Stomach smooth muscle (tissue), 2 donors: ENCODE data around the gene MAP3K6.
A peak's percentile ranks its signal among the peaks of the same experiment; 100 is the strongest.

Experiments
- H3K27ac ChIP-seq: one replicate; pipeline ENCODE4 v1.7.0; 2013; ENCODE audit warnings: mild to moderate bottlenecking, low read length, inconsistent platforms
- H3K27me3 ChIP-seq, 2 donors: one replicate each; pipeline ENCODE4 v1.7.0; 2013; ENCODE audit warnings: low read length in 2 of 2; ENCODE audit not compliant: insufficient read depth in 2 of 2, control insufficient read depth in 1 of 2
- H3K36me3 ChIP-seq, 2 donors: one replicate each; pipeline ENCODE4 v1.7.0; 2013; ENCODE audit warnings: low read length in 2 of 2; ENCODE audit not compliant: control insufficient read depth in 2 of 2, insufficient read depth in 2 of 2
- H3K4me1 ChIP-seq: one replicate; pipeline ENCODE4 v1.7.0; 2013; ENCODE audit warnings: low read length; ENCODE audit not compliant: control insufficient read depth, insufficient read depth
- H3K4me3 ChIP-seq, 2 donors: one replicate each; pipeline ENCODE4 v1.7.0; 2013; ENCODE audit warnings: low read length in 2 of 2
- H3K9ac ChIP-seq, 2 donors: one replicate each; pipeline ENCODE4 v1.7.0; 2013; ENCODE audit warnings: low read length in 2 of 2, mild to moderate bottlenecking in 1 of 2
- H3K9me3 ChIP-seq, 2 donors: one replicate each; pipeline ENCODE4 v1.7.0; 2013; ENCODE audit warnings: low read length in 2 of 2; ENCODE audit not compliant: control insufficient read depth in 2 of 2
- donor health status: healthy.
- donor health status: Pancreatic carcinoma.

MAP3K6 gene

DNA sequence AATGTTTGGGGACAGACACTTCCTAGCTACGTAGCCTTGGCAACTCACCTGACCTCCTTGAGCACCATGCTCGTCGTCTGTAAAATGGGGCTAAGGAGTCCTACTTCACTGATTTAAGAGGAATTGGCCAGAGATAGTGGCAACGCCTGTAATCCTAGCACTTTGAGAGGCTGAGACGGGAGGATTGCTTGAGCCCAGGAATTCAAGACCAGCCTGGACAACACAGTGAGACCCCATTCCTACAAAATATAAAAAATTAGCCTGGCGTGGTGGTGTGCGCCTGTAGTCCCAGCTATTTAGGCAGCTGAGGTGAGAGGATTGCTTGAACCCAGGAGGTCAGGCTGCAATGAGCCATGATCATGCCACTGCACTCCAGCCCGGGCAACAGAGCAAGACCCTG is 20.4 kb downstream of the MAP3K6 start:
- Histone ChIP-seq H3K27ac (no peak overlapping the region), H3K27me3 (peaks cover 12 to 20% of the 10 kb centered on the region in 2 donors), H3K36me3 (no peaks in the 10 kb centered on the region), H3K4me1 (peaks cover 28% of the 10 kb centered on the region), H3K9me3 (no peaks in the 10 kb centered on the region), H3K4me3 (no peak overlapping the region), H3K9ac (no peak overlapping the region)

GRCh38 chr1:27345272-27345671 is 21.5 kb downstream of the MAP3K6 start:
- H3K4me3 ChIP-seq, result no peak overlapping the region
- no peaks in the 10 kb centered on the region for H3K36me3 ChIP-seq
- H3K9ac ChIP-seq, result no peak overlapping the region
- no peaks in the 10 kb centered on the region for H3K9me3 ChIP-seq
- no peak overlapping the region for H3K27ac ChIP-seq
- H3K27me3 ChIP-seq, result peaks cover 6 to 10% of the 10 kb centered on the region in 2 donors
- peaks cover 17% of the 10 kb centered on the region for H3K4me1 ChIP-seq

DNA sequence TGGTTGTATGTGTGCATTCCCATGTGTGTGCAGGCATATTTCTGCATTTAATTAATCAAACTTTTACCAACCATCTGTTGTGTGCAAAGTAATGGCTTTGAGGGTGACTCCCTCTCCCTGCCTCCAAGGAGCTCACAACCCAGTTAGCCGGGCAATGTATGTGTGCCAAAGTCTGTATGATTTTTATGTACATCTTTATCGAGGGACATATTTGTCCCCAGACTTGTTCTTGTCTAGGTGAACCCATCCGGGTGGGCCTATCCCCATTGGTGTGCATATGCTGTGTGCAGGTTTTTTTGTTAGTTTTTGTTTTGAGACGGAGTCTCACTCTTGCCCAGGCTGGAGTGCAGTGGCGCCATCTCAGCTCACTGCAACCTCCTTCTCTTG is 23.1 kb downstream of the MAP3K6 start:
- no peaks in the 10 kb centered on the region for H3K9me3 ChIP-seq
- H3K9ac ChIP-seq, result no peak overlapping the region
- no peak overlapping the region for H3K4me3 ChIP-seq
- peaks cover 0 to under 1% of the 10 kb centered on the region in 2 donors for H3K36me3 ChIP-seq
- peaks cover 0 to 4% of the 10 kb centered on the region in 2 donors for H3K27me3 ChIP-seq
- peaks cover 3% of the 10 kb centered on the region for H3K4me1 ChIP-seq
- H3K27ac ChIP-seq, result no peak overlapping the region

DNA sequence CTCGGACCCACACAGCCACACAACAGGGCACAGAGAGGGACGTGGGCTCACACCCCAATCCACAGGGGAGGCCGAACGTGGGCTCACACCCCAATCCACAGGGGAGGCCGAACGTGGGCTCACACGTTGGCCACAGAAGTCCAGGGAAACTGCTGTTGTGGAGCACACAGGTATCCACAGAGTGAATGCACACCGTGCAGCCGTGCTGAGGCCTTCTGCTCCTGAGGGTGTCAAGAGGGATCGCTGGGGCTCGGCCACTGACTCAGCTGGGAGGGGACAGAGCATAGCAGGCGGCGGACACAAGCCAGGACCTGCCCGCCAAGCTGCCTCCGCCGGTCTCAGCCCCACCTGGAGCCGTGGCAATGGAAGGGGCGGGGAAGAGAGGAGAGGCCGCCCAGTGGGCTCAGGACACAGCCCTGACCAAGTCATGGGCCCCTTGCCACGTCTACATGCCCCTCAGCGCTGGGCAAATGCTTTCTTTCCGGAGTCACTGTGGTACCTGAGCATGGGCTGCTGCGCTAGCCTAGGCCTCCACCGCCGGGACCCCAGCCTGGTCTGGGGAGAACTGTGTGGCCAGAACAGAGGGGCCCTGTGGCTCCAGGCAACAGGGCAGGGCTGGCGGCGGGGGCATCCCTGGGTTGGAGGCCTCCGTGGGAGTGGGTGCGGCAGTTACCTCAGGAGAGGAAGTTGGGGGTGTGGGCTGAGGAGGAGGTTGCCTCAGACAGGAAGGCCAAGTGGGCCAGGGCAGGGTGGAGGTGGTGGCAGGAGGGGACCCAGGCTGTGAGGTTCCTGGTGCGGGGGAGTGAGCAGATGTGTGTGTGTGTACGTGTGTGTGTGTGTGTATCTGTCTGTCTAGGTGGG is 23.8 kb downstream of the MAP3K6 start:
- Histone ChIP-seq H3K27ac (no peak overlapping the region), H3K36me3 (peaks cover 0 to 2% of the 10 kb centered on the region in 2 donors), H3K4me3 (peak overlapping the region in 1 of 2 donors; percentile 8), H3K9ac (no peak overlapping the region), H3K4me1 (peaks cover 3% of the 10 kb centered on the region), H3K27me3 (peaks cover 0 to 4% of the 10 kb centered on the region in 2 donors), H3K9me3 (no peaks in the 10 kb centered on the region)

GRCh38 chr1:27342391-27342777 is 24.4 kb downstream of the MAP3K6 start:
- H3K4me1 ChIP-seq, result peaks cover 3% of the 10 kb centered on the region
- H3K27me3 ChIP-seq, result peaks cover 0 to 4% of the 10 kb centered on the region in 2 donors
- H3K9me3 ChIP-seq, result no peaks in the 10 kb centered on the region
- no peak overlapping the region for H3K27ac ChIP-seq
- H3K36me3 ChIP-seq, result peaks cover 0 to 2% of the 10 kb centered on the region in 2 donors
- peak overlapping the region in 1 of 2 donors; percentile 8 for H3K4me3 ChIP-seq
- H3K9ac ChIP-seq, result no peak overlapping the region

DNA sequence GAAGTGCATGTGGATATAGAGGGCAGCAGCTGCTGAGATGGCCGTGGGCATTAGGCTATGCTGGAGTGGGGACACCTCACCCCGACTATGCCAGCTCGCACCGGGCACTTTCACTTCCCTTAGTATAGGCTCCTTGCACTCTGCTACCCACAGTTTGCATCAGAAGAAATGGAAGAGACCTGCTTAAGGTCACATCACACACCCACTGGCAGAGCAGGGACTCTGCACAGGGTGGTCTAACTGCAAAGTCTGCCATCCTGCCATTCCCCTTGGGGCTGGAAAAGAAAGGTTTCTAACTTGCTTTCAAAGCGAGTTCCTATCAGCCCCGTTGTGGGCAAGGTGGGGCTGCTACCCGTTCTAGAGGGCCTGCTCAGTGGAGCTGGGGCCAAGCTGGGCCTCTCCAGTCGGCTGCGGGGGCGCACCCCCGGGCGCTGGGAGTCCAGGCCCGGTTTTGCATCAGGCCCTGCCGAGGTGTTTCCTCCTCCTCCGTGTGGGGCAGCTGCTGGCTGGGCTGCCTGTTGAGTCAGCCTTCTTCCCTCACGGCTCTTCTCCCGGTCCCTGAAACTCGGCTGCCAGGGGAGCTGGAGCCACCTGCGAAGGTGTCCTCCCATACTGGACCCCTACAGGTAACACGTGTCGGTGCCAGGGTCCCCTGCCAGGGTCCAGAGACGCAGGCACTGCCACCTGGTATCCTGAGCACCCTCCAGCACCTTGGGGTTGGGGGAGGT is 25.1 kb downstream of the MAP3K6 start, which contains the start of gene SYTL1:
Gene SYTL1, plus strand, starts transcription at position 498 of the 728 bp plus-strand sequence. CDS start 3,313 bp downstream, outside the sequence.
- no peak within 1 kb of the TSS for H3K27ac ChIP-seq
- H3K9me3 ChIP-seq, result no peaks in the 10 kb centered on the region
- no peak within 1 kb of the TSS for H3K9ac ChIP-seq
- peak within 1 kb of the TSS in 1 of 2 donors; percentile 8 for H3K4me3 ChIP-seq
- H3K36me3 ChIP-seq, result peaks cover 2 to 3% of the 10 kb centered on the region in 2 donors
- H3K4me1 ChIP-seq, result peaks cover 3% of the 10 kb centered on the region
- no peaks in the 10 kb centered on the region for H3K27me3 ChIP-seq

DNA sequence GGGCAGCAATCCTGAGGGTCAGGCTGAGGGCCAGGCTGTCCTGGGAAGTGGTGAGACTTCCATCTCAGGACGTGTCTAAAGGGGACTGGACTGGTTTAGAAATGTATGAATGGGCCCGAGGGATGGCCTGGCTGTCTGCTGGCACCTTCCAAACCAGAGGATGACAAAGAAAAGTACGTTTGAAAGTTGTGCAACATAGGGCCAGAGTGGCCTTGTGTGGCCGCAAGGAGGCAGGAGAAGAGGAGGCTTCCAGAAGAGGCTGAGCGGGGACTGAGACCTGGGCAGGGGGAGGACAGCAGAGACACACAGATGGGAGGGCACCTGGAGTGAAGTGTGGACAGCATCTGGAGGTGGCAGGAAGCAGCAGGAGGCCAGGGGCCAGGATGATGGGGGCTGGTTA is 27.5 kb downstream of the MAP3K6 start:
- Histone ChIP-seq H3K9me3 (no peaks in the 10 kb centered on the region), H3K36me3 (peaks cover 22 to 25% of the 10 kb centered on the region in 2 donors), H3K9ac (no peak overlapping the region), H3K4me1 (peaks cover 3% of the 10 kb centered on the region), H3K4me3 (no peak overlapping the region), H3K27ac (no peak overlapping the region), H3K27me3 (no peaks in the 10 kb centered on the region)

GRCh38 chr1:27338751-27339150 is 28.0 kb downstream of the MAP3K6 start:
- Histone ChIP-seq H3K27me3 (no peaks in the 10 kb centered on the region), H3K4me1 (peaks cover 3% of the 10 kb centered on the region), H3K36me3 (peaks cover 27 to 30% of the 10 kb centered on the region in 2 donors), H3K9ac (peak overlapping the region in 1 of 2 donors; percentile 29), H3K4me3 (no peak overlapping the region), H3K27ac (no peak overlapping the region), H3K9me3 (no peaks in the 10 kb centered on the region)

DNA sequence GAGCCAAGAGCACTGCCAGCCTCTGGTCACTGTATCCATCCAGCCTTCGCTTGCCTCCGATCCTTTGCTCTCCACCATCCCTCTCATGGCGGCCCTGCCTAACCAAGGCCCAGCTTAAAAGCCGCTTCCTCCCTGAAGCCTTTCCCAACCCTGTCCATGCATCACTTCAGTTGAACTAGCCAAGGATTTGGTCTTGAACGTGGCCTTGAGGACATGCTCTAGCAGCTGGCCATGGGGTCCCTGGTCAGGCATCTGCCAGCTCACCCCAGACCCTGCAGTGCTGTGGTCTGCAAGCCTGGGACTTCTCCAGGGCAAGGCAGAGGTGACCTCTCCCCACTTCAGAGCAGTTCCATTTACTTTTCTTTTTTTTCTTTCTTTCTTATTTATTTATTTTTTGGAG is 30.0 kb downstream of the MAP3K6 start:
- Histone ChIP-seq H3K36me3 (peaks cover 41 to 47% of the 10 kb centered on the region in 2 donors), H3K4me3 (no peak overlapping the region), H3K9ac (no peak overlapping the region), H3K9me3 (no peaks in the 10 kb centered on the region), H3K27me3 (no peaks in the 10 kb centered on the region), H3K27ac (no peak overlapping the region), H3K4me1 (peaks cover 3% of the 10 kb centered on the region)

GRCh38 chr1:27335506-27336422 is 31.0 kb downstream of the MAP3K6 start:
- Histone ChIP-seq H3K27ac (no peak overlapping the region), H3K27me3 (no peaks in the 10 kb centered on the region), H3K9me3 (no peaks in the 10 kb centered on the region), H3K9ac (no peak overlapping the region), H3K4me1 (no peaks in the 10 kb centered on the region), H3K4me3 (no peak overlapping the region), H3K36me3 (peaks cover 44 to 51% of the 10 kb centered on the region in 2 donors)
